H1 (cell line): Measurements from ENCODE around the gene FBXO39. TPM values are rescaled to one million over a fixed set of nuclear protein-coding genes. Genes with fewer than 3 reads are reported as not detected.

Source experiments
- CTCF ChIA-PET: fragments of 300-600 bp; sonication (Branson Sonifier 250); formaldehyde crosslinking; loops from one replicate; lab custom pipeline; 2021; ENCODE audit not compliant: partially characterized antibody; lab: Charles Lee
- POLR2A ChIA-PET: fragments of 300-600 bp; sonication (Branson Sonifier 250); formaldehyde crosslinking; loops from one replicate; lab custom pipeline; 2021; ENCODE audit warnings: inconsistent platforms; ENCODE audit not compliant: partially characterized antibody; lab: Charles Lee
- DNase-seq, 2 experiments: peaks; one replicate each; pipeline versions ENCODE4 v3.0.0 to v3.0.0-alpha.2; 2010 to 2022; ENCODE audit warnings: low spot score in 2 of 2, low read depth in 1 of 2, mixed read lengths in 1 of 2
- FAIRE-seq: peaks from 2 replicates; lab custom pipeline; 2011; peaks lifted over from hg19 to GRCh38; lab: Jason Lieb, UNC
- H2AFZ ChIP-seq: 2 replicates; pipeline ENCODE4 v1.8.1; 2012; ENCODE audit warnings: low read length, inconsistent platforms
- H2AK5ac ChIP-seq: 2 replicates; pipeline ENCODE4 v1.6.1; 2013; ENCODE audit warnings: low read depth, low read length
- H2BK120ac ChIP-seq: replicated peaks from 2 replicates; pipeline ENCODE3; 2013; ENCODE audit warnings: low read depth, low read length, inconsistent platforms
- H2BK12ac ChIP-seq: 2 replicates; pipeline ENCODE4 v1.6.1; 2013; ENCODE audit warnings: low read depth, low read length
- H2BK15ac ChIP-seq: 2 replicates; pipeline ENCODE4 v1.6.1; 2013; ENCODE audit warnings: low read length
- H2BK20ac ChIP-seq: 2 replicates; pipeline ENCODE4 v1.6.1; 2013; ENCODE audit warnings: low read length
- H2BK5ac ChIP-seq: 2 replicates; pipeline ENCODE4 v1.6.1; 2013; ENCODE audit warnings: low read depth, low read length
- H3K14ac ChIP-seq: 2 replicates; pipeline ENCODE4 v1.6.1; 2013; ENCODE audit warnings: inconsistent platforms; ENCODE audit not compliant: insufficient read length
- H3K18ac ChIP-seq: 2 replicates; pipeline ENCODE4 v1.6.1; 2013; ENCODE audit warnings: low read length; ENCODE audit errors: extremely low read depth
- H3K23ac ChIP-seq: 2 replicates; pipeline ENCODE4 v1.6.1; 2013; ENCODE audit warnings: inconsistent platforms; ENCODE audit not compliant: insufficient read length
- H3K23me2 ChIP-seq: 2 replicates; pipeline ENCODE4 v1.6.1; 2013; ENCODE audit warnings: low read depth, low read length
- H3K27ac ChIP-seq: 2 replicates; pipeline ENCODE4 v1.6.1; 2011; ENCODE audit warnings: low read depth, low read length, inconsistent platforms
- H3K27me3 ChIP-seq, 4 experiments: replicated peaks in 1 of 4; 1 replicate in 1 of 4; 2 replicates in 3 of 4; pipeline versions ENCODE4 v1.6.1 to v1.8.1; 2011 to 2013; ENCODE audit warnings: low read length in 3 of 4, mild to moderate bottlenecking in 3 of 4, inconsistent platforms in 2 of 4, mixed read lengths in 2 of 4, moderate library complexity in 1 of 4; ENCODE audit not compliant: control insufficient read depth in 3 of 4, insufficient read depth in 3 of 4; ENCODE audit errors: extremely low read depth in 1 of 4
- H3K36me3 ChIP-seq, 4 experiments: 2 replicates each; pipeline versions ENCODE4 v1.6.1 to v1.8.1; 2011 to 2013; ENCODE audit warnings: mild to moderate bottlenecking in 4 of 4, low read length in 3 of 4, moderate library complexity in 2 of 4, control low read depth in 1 of 4, inconsistent platforms in 1 of 4; ENCODE audit not compliant: insufficient read depth in 4 of 4, control insufficient read depth in 2 of 4
- H3K4ac ChIP-seq: replicated peaks from 2 replicates; pipeline ENCODE3; 2013; ENCODE audit warnings: low read length, low read depth, mixed read lengths, inconsistent platforms; ENCODE audit not compliant: insufficient read length
- H3K4me1 ChIP-seq, 4 experiments: replicated peaks in 1 of 4; 1 replicate in 1 of 4; 2 replicates in 3 of 4; pipeline versions ENCODE4 v1.6.1 to v1.8.1; 2011 to 2013; ENCODE audit warnings: low read length in 3 of 4, inconsistent platforms in 2 of 4, mixed read lengths in 1 of 4; ENCODE audit not compliant: insufficient read depth in 4 of 4, control insufficient read depth in 3 of 4
- H3K4me2 ChIP-seq, 2 experiments: 2 replicates each; pipeline versions ENCODE4 v1.6.1 to v1.8.1; 2011 to 2013; ENCODE audit warnings: low read depth in 2 of 2, low read length in 2 of 2, control low read depth in 1 of 2, inconsistent platforms in 1 of 2, mild to moderate bottlenecking in 1 of 2; ENCODE audit not compliant: insufficient read depth in 1 of 2
- H3K4me3 ChIP-seq, 4 experiments: fragments of 200-600, 300-600 bp in 1 of 4; sonication (generic), shearing (Covaris generic), sonication (Bioruptor Twin) in 1 of 4; 2 replicates each; pipeline versions ENCODE4 v1.5.1 to v1.8.1; 2011 to 2016; ENCODE audit warnings: low read length in 4 of 4, low read depth in 3 of 4, control low read depth in 2 of 4, inconsistent platforms in 2 of 4, mild to moderate bottlenecking in 2 of 4, mixed read lengths in 1 of 4, moderate library complexity in 1 of 4; ENCODE audit not compliant: insufficient read depth in 2 of 4; ENCODE audit errors: extremely low read depth in 1 of 4
- H3K56ac ChIP-seq: replicated peaks from 2 replicates; pipeline ENCODE3; 2013; ENCODE audit warnings: low read depth, mild to moderate bottlenecking, mixed read lengths, low read length, inconsistent platforms; ENCODE audit not compliant: insufficient read length
- H3K79me1 ChIP-seq: 2 replicates; pipeline ENCODE4 v1.6.1; 2013; ENCODE audit warnings: low read depth, low read length, control low read depth
- H3K79me2 ChIP-seq, 2 experiments: 2 replicates each; pipeline versions ENCODE4 v1.6.1 to v1.8.1; 2012 to 2013; ENCODE audit warnings: low read length in 2 of 2, mild to moderate bottlenecking in 2 of 2, inconsistent platforms in 1 of 2; ENCODE audit not compliant: insufficient read depth in 2 of 2, control insufficient read depth in 1 of 2
- H3K9ac ChIP-seq, 4 experiments: replicated peaks in 1 of 4; 1 replicate in 1 of 4; 2 replicates in 3 of 4; pipeline versions ENCODE4 v1.6.1 to v1.8.1; 2011 to 2013; ENCODE audit warnings: low read depth in 3 of 4, low read length in 3 of 4, control low read depth in 2 of 4, mild to moderate bottlenecking in 2 of 4, moderate library complexity in 2 of 4, inconsistent platforms in 1 of 4; ENCODE audit errors: extremely low read depth in 1 of 4
- H3K9me3 ChIP-seq, 2 experiments: 2 replicates each; pipeline versions ENCODE4 v1.6.1 to v1.8.1; 2012 to 2013; ENCODE audit warnings: mild to moderate bottlenecking in 2 of 2, moderate library complexity in 2 of 2, control low read depth in 1 of 2, inconsistent platforms in 1 of 2, low read depth in 1 of 2, low read length in 1 of 2, mixed read lengths in 1 of 2; ENCODE audit not compliant: insufficient read depth in 2 of 2
- H4K20me1 ChIP-seq, 2 experiments: replicated peaks in 1 of 2; 2 replicates each; pipeline versions ENCODE3 to v1.8.1; 2011 to 2013; ENCODE audit warnings: inconsistent platforms in 2 of 2, low read length in 2 of 2, mild to moderate bottlenecking in 1 of 2; ENCODE audit not compliant: insufficient read depth in 2 of 2, control insufficient read depth in 1 of 2
- H4K5ac ChIP-seq: 2 replicates; pipeline ENCODE4 v1.6.1; 2013; ENCODE audit warnings: low read length, low read depth, mixed read lengths, inconsistent platforms; ENCODE audit not compliant: insufficient read length
- H4K8ac ChIP-seq: 2 replicates; pipeline ENCODE4 v1.8.0; 2013; ENCODE audit warnings: mild to moderate bottlenecking, moderate library complexity, low read length, inconsistent platforms; ENCODE audit not compliant: insufficient read depth; ENCODE audit errors: extremely low read depth
- H4K91ac ChIP-seq: replicated peaks from 2 replicates; pipeline ENCODE3; 2013; ENCODE audit warnings: low read length, mixed read lengths, inconsistent platforms; ENCODE audit not compliant: insufficient read length
- GABPA ChIP-seq: IDR thresholded peaks from 2 replicates; pipeline ENCODE4 v1.6.1; 2011; ENCODE audit warnings: mild to moderate bottlenecking, low read length, moderate library complexity, borderline replicate concordance; ENCODE audit not compliant: insufficient read depth
- HDAC2 ChIP-seq, 2 experiments: fragments of 300-600 bp in 1 of 2; sonication (generic) in 1 of 2; IDR thresholded peaks; 2 replicates each; pipeline ENCODE4 v1.6.1; 2011 to 2012; ENCODE audit warnings: low read depth in 2 of 2, low read length in 2 of 2, mild to moderate bottlenecking in 2 of 2, moderate library complexity in 2 of 2, borderline replicate concordance in 1 of 2, inconsistent platforms in 1 of 2
- JUN ChIP-seq: IDR thresholded peaks from 2 replicates; pipeline ENCODE4 v1.6.1; 2011; ENCODE audit warnings: low read depth, mild to moderate bottlenecking, improper control_type of control experiment, low read length
- SUZ12 ChIP-seq: fragments of 200-600 bp; sonication (generic); IDR thresholded peaks from 2 replicates; pipeline ENCODE4 v1.6.1; 2012; ENCODE audit warnings: mild to moderate bottlenecking, inconsistent platforms, low read length, moderate library complexity, mixed read lengths
- TAF1 ChIP-seq: IDR thresholded peaks from 2 replicates; pipeline ENCODE4 v1.6.1; 2011; ENCODE audit warnings: mild to moderate bottlenecking, low read depth, low read length
- WGBS, 2 experiments: shearing (Covaris generic) in 1 of 2; methylation state at CpG; one replicate each; pipeline versions ENCODE4 v1.1.6 to v1.1.7; 2013 to 2015; ENCODE audit warnings: low lambda C conversion rate in 2 of 2, mixed read lengths in 2 of 2, inconsistent platforms in 1 of 2, low coverage in 1 of 2, missing lambda C conversion rate in 1 of 2; ENCODE audit not compliant: insufficient replicate concordance in 2 of 2, insufficient coverage in 1 of 2, insufficient read length in 1 of 2; ENCODE audit errors: extremely low coverage in 1 of 2, missing lambda C conversion rate in 1 of 2; 5-methylcytosine and 5-hydroxymethylcytosine counted together
- polyA plus RNA-seq, 7 experiments: library from polyadenylated mRNA; depleted of rRNA in 3 of 7; stranded (reverse) in 5 of 7; unstranded in 2 of 7; fragments of >200 nt in 5 of 7; fragments of 200-250 nt in 2 of 7; gene quantifications; 1 replicate in 5 of 7; 2 replicates in 1 of 7; 4 replicates in 1 of 7; pipeline versions ENCODE4 v1.2.1 to v1.2.3, GENCODE V29; 2011 to 2013; ENCODE audit warnings: missing spikeins in 2 of 7, mixed read lengths in 2 of 7
- total RNA-seq: library from RNA; stranded (reverse); fragmentation: NEBNext Ultra II Directional; extraction: Animal tissue kit (Norgen Biotek cat#: 25700); gene quantifications from 2 replicates; pipeline ENCODE4 v1.2.1, GENCODE V29; 2021

The FBXO39 gene
- total and polyA plus RNA-seq, 2 of the 8 experiments (the other 6 are each of a cell fraction or from before 2014, with no cell fraction given) = 0.12 to 0.22 TPM

DNA sequence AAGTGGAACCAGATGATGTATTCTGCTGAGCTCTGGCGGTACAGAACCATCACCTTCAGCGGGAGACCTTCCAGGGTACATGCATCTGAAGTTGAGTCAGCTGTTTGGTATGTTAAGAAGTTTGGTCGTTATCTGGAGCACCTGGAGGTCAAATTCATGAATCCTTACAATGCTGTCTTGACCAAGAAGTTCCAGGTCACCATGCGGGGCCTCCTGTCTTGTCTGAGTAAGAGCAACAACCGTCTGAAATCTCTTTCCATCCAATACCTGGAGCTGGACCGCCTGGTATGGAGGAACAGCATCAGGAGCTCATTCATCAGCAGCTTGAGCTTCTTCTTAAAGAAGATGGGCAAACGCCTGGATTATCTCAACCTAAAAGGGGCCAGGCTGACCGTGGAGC is 4.0 kb downstream of the FBXO39 start:
- no peaks in the 10 kb centered on the region for H3K79me2 ChIP-seq
- H3K4me1 ChIP-seq = peaks cover 0 to 5% (median 0%) of the 10 kb centered on the region in 4 experiments; a peak in 2 of 7 replicates
- 78% methylated on average over 8 of the region's 8 CpGs; no CpG with 5 or more reads in 1 of the 2 experiments for WGBS, 2 experiments
- no peak overlapping the region for H2BK15ac ChIP-seq
- peaks cover 2 to 16% (median 13%) of the 10 kb centered on the region in 4 experiments for H3K27me3 ChIP-seq
- H3K9me3 ChIP-seq = no peaks in the 10 kb centered on the region
- H2BK12ac ChIP-seq = no peak overlapping the region
- H3K79me1 ChIP-seq = no peaks in the 10 kb centered on the region; the same call in 1 of the 2 replicates
- no peak overlapping the region for H3K23ac ChIP-seq
- H3K18ac ChIP-seq = no peak overlapping the region
- H2BK5ac ChIP-seq = no peak overlapping the region
- no peak overlapping the region for H3K56ac ChIP-seq
- H2AFZ ChIP-seq = no peak overlapping the region
- H4K20me1 ChIP-seq = no peaks in the 10 kb centered on the region
- H3K14ac ChIP-seq = no peak overlapping the region
- CTCF ChIA-PET = interaction anchor here (1.0 to 1.6 kb wide), 3 partner anchors 63 to 114 kb away, joined by 3 to 8 read pairs (median 3); partner anchors contain the start of gene SLC13A5
- POLR2A ChIA-PET = interaction anchor here (1.4 kb wide), 1 partner anchor 10 kb away, joined by 3 read pairs; no protein-coding TSS in a partner anchor
- no peak overlapping the region for H3K27ac ChIP-seq
- no peak overlapping the region for H2BK120ac ChIP-seq
- no peak overlapping the region for H4K5ac ChIP-seq
- peaks cover 7% of the 10 kb centered on the region; the same call in 1 of the 2 replicates for H3K23me2 ChIP-seq
- DNase-seq (no peak), FAIRE-seq (no peak)
- TF ChIP-seq GABPA (no peak), JUN (no peak), SUZ12 (no peak), HDAC2 (IDR thresholded peaks at IDR 0.05; ENCODE audit: borderline replicate concordance in 1 of 2, low read depth in 2 of 2, low read length in 2 of 2) (no peak), TAF1 (no peak)
- H3K4me3 ChIP-seq = no peak overlapping the region
- H4K8ac ChIP-seq = no peak overlapping the region
- H2AK5ac ChIP-seq = no peak overlapping the region
- no peak overlapping the region for H3K9ac ChIP-seq
- H3K36me3 ChIP-seq = no peaks in the 10 kb centered on the region
- no peak overlapping the region for H2BK20ac ChIP-seq
- no peak overlapping the region for H3K4ac ChIP-seq
- no peak overlapping the region for H4K91ac ChIP-seq
- no peak overlapping the region for H3K4me2 ChIP-seq
